ENCODE measurements around the gene ZNF407.

ZNF407 gene

GRCh38 chr18:74949611-74950010, 351.9 kb downstream of the ZNF407 start:
- H3K9me2 ChIP-seq (replicated peaks; ENCODE audit: control insufficient read depth, low read length): no peaks in the 10 kb centered on the region
- H3K4me3 ChIP-seq (ENCODE audit: low read length): no peak overlapping the region
- H3K4me2 ChIP-seq (ENCODE audit: low read length): no peak overlapping the region
- H3K4me1 ChIP-seq (ENCODE audit: control insufficient read depth, low read length): no peaks in the 10 kb centered on the region
- H3K9me3 ChIP-seq (ENCODE audit: control insufficient read depth, insufficient read depth, low read length): no peaks in the 10 kb centered on the region
- H4K20me1 ChIP-seq (ENCODE audit: control insufficient read depth, insufficient read depth, low read depth, low read length): no peaks in the 10 kb centered on the region
- TF ChIP-seq CTCF (IDR thresholded peaks at IDR 0.05; ENCODE audit: low read depth, low read length, poor library complexity, severe bottlenecking) (no peak), EZH2phosphoT487 (IDR thresholded peaks at IDR 0.05; ENCODE audit: borderline replicate concordance, low read length) (no peak)
- H3K27me3 ChIP-seq (ENCODE audit: control insufficient read depth, low read length): no peaks in the 10 kb centered on the region
- H3K36me3 ChIP-seq (ENCODE audit: control insufficient read depth, low read length): no peaks in the 10 kb centered on the region
- no peaks in the 10 kb centered on the region for H3F3A ChIP-seq (ENCODE audit: control insufficient read depth, insufficient read depth)
- H3K79me2 ChIP-seq (ENCODE audit: control insufficient read depth, low read length): no peaks in the 10 kb centered on the region
- no peak overlapping the region for H3K27ac ChIP-seq (ENCODE audit: low read depth, low read length)

GRCh38 chr18:74950479-74950878, 352.8 kb downstream of the ZNF407 start:
- TF ChIP-seq CTCF (IDR thresholded peaks at IDR 0.05; ENCODE audit: low read depth, low read length, poor library complexity, severe bottlenecking) (no peak), EZH2phosphoT487 (IDR thresholded peaks at IDR 0.05; ENCODE audit: borderline replicate concordance, low read length) (no peak)
- Histone ChIP-seq H3K36me3 (ENCODE audit: control insufficient read depth, low read length) (no peaks in the 10 kb centered on the region), H3F3A (ENCODE audit: control insufficient read depth, insufficient read depth) (no peaks in the 10 kb centered on the region), H3K79me2 (ENCODE audit: control insufficient read depth, low read length) (no peaks in the 10 kb centered on the region), H3K27me3 (ENCODE audit: control insufficient read depth, low read length) (no peaks in the 10 kb centered on the region), H3K9me2 (replicated peaks; ENCODE audit: control insufficient read depth, low read length) (no peaks in the 10 kb centered on the region), H3K4me3 (ENCODE audit: low read length) (no peak overlapping the region), H3K27ac (ENCODE audit: low read depth, low read length) (no peak overlapping the region), H3K4me1 (ENCODE audit: control insufficient read depth, low read length) (no peaks in the 10 kb centered on the region), H4K20me1 (ENCODE audit: control insufficient read depth, insufficient read depth, low read depth, low read length) (no peaks in the 10 kb centered on the region), H3K4me2 (ENCODE audit: low read length) (no peak overlapping the region), H3K9me3 (ENCODE audit: control insufficient read depth, insufficient read depth, low read length) (no peaks in the 10 kb centered on the region)

GRCh38 chr18:74951165-74951760, 353.6 kb downstream of the ZNF407 start:
- Histone ChIP-seq H3K27me3 (ENCODE audit: control insufficient read depth, low read length) (no peaks in the 10 kb centered on the region), H3F3A (ENCODE audit: control insufficient read depth, insufficient read depth) (no peaks in the 10 kb centered on the region), H4K20me1 (ENCODE audit: control insufficient read depth, insufficient read depth, low read depth, low read length) (no peaks in the 10 kb centered on the region), H3K9me3 (ENCODE audit: control insufficient read depth, insufficient read depth, low read length) (no peaks in the 10 kb centered on the region), H3K4me3 (ENCODE audit: low read length) (no peak overlapping the region), H3K4me2 (ENCODE audit: low read length) (no peak overlapping the region), H3K36me3 (ENCODE audit: control insufficient read depth, low read length) (no peaks in the 10 kb centered on the region), H3K79me2 (ENCODE audit: control insufficient read depth, low read length) (no peaks in the 10 kb centered on the region), H3K27ac (ENCODE audit: low read depth, low read length) (no peak overlapping the region), H3K9me2 (replicated peaks; ENCODE audit: control insufficient read depth, low read length) (no peaks in the 10 kb centered on the region), H3K4me1 (ENCODE audit: control insufficient read depth, low read length) (no peaks in the 10 kb centered on the region)
- TF ChIP-seq EZH2phosphoT487 (IDR thresholded peaks at IDR 0.05; ENCODE audit: borderline replicate concordance, low read length): no peak
- no peak for TF ChIP-seq CTCF (IDR thresholded peaks at IDR 0.05; ENCODE audit: low read depth, low read length, poor library complexity, severe bottlenecking)
